Natural killer cell treated with Interleukin-12 subunit alpha and Interleukin-12 subunit beta and Interleukin-15 and Interleukin-18, amount 100 ng/mL, for 72 hours (primary cell): Measurements from ENCODE around the gene ACOX1. TPM values are rescaled to one million over a fixed set of nuclear protein-coding genes. Genes with fewer than 3 reads are reported as not detected.

Experiments
- ATAC-seq, 2 donors: fragments of 150-1000 bp; cut with Tn5 transposase in 1 of 2; sonication (Bioruptor Pico), chemical (Tn5 transposase) in 1 of 2; 2 replicates each; pipeline ENCODE4 v1.10.0; 2021
- DNase-seq: peaks from one replicate; pipeline ENCODE4 v3.0.0; 2022; ENCODE audit warnings: low spot score
- H3K27ac Mint-ChIP-seq, 2 donors: 1 replicate in 1 of 2; 2 replicates in 1 of 2; pipeline ENCODE4 v1.8.0; 2022; ENCODE audit warnings: mixed read lengths in 2 of 2, mild to moderate bottlenecking in 1 of 2, moderate library complexity in 1 of 2
- H3K27me3 Mint-ChIP-seq, 2 donors: 1 replicate in 1 of 2; 2 replicates in 1 of 2; pipeline ENCODE4 v1.8.0; 2022; ENCODE audit warnings: mixed read lengths in 2 of 2
- H3K36me3 Mint-ChIP-seq: one replicate; pipeline ENCODE4 v1.8.0; 2022; ENCODE audit warnings: mixed read lengths
- H3K4me1 Mint-ChIP-seq, 2 donors: 1 replicate in 1 of 2; 2 replicates in 1 of 2; pipeline ENCODE4 v1.8.0; 2022; ENCODE audit warnings: low read depth in 2 of 2, mixed read lengths in 2 of 2, mild to moderate bottlenecking in 1 of 2
- H3K4me3 Mint-ChIP-seq: one replicate; pipeline ENCODE4 v1.8.0; 2022; ENCODE audit warnings: mixed read lengths
- H3K9me3 Mint-ChIP-seq: 2 replicates; pipeline ENCODE4 v1.8.0; 2022; ENCODE audit warnings: mixed read lengths
- total RNA-seq, 2 donors: library from RNA; stranded (reverse); gene quantifications; one replicate each; pipeline ENCODE4 v1.2.3, GENCODE V29; 2022

The ACOX1 gene
- total RNA-seq, 2 donors from 2014 or later: 36.8 to 44.6 TPM

GRCh38 chr17:76014925-76015261, 35.9 kb upstream of the ACOX1 start:
- DNase-seq (no peak), ATAC-seq (no peak)
- Mint-ChIP-seq H3K27me3 (no peaks in the 10 kb centered on the region), H3K27ac (no peak overlapping the region), H3K36me3 (no peaks in the 10 kb centered on the region), H3K4me1 (peaks cover 0 to 3% of the 10 kb centered on the region in 2 donors), H3K9me3 (no peaks in the 10 kb centered on the region), H3K4me3 (no peak overlapping the region)

GRCh38 chr17:76014100-76014924, 35.3 kb upstream of the ACOX1 start:
- H3K4me1 Mint-ChIP-seq: peaks cover 0 to 5% of the 10 kb centered on the region in 2 donors
- DNase-seq: peak; percentile 80
- no peaks in the 10 kb centered on the region for H3K36me3 Mint-ChIP-seq
- no peaks in the 10 kb centered on the region for H3K27me3 Mint-ChIP-seq
- H3K4me3 Mint-ChIP-seq: no peak overlapping the region
- no peaks in the 10 kb centered on the region for H3K9me3 Mint-ChIP-seq
- peak; percentile 83 to 84 for ATAC-seq
- H3K27ac Mint-ChIP-seq: peak overlapping the region in 1 of 2 donors; percentile 75

DNA sequence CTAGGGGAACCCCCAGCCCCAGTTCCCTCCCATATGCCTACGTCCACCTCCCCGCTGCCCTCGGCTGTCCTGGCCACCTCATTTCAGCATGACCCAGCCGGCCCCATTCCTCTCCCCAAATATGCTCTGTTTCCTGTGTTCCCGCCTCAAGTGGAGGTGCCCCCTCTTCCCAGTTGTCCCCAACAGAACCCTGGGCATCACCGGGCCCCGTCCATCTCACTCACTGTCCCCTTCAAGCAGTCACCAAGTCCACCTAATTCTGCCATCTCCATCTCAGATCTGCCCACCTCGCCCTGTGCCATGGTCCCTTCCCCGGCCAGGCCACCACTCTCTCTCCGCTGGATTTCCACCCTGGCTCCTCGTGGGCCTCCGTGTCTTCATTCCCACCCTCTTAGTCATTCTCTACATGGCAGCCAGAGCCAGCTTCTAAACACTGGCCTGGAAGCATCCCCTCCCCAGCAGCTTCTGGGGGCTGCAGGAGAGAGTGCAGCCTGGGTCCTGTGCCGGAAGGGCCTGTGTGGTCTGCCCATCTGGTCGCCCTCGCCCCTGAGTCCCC, 34.5 kb upstream of the ACOX1 start:
- peak overlapping the region in 1 of 2 donors; percentile 75 for H3K27ac Mint-ChIP-seq
- H3K9me3 Mint-ChIP-seq: no peaks in the 10 kb centered on the region
- H3K27me3 Mint-ChIP-seq: no peaks in the 10 kb centered on the region
- DNase-seq (no peak), ATAC-seq (no peak)
- no peaks in the 10 kb centered on the region for H3K36me3 Mint-ChIP-seq
- H3K4me1 Mint-ChIP-seq: peaks cover 0 to 7% of the 10 kb centered on the region in 2 donors
- no peak overlapping the region for H3K4me3 Mint-ChIP-seq

- no peak for DNase-seq
- Mint-ChIP-seq H3K9me3 (no peaks in the 10 kb centered on the region), H3K36me3 (no peaks in the 10 kb centered on the region), H3K27me3 (no peaks in the 10 kb centered on the region), H3K4me1 (peaks cover 0 to 7% of the 10 kb centered on the region in 2 donors), H3K4me3 (no peak overlapping the region), H3K27ac (no peak overlapping the region)
- ATAC-seq: no peak
These were observed 33.0 kb upstream of the ACOX1 start for GRCh38 chr17:76011951-76012350.

DNA sequence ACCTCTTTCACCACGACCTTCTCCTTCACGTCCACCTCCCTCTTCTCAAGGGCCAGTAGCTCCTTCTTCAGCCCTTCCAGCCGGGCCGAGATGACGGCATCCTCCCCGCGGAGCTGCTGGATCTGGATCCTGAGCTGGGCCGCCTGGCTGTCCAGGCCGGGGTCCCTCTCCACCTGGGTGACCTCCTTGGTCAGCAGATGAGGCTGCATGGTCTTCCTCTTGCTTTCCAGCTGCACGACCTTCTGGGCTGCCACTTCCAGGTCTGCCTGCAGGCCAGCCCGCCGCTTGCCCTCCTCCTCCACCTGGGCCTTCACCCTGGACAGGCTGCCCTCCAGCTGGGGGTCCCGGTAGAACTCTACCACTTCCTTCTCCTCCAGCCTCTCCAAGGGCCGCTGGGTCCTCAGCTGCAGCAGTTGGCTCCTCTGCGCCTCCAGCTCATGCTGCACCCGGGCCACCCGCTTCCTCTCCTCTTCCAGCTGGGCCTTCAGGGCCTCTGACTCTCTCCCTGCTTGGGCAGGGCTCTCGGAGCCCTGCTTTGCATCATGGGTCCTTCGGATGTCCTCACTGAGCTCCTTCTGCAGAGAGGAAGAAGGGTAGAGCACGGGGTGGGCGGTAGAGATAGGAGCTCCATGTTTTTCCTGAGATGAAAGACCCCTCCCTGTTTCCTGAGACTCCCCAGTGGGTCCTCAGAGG, 31.1 kb upstream of the ACOX1 start:
- no peaks in the 10 kb centered on the region for H3K9me3 Mint-ChIP-seq
- H3K4me1 Mint-ChIP-seq: peaks cover 0 to 11% of the 10 kb centered on the region in 2 donors
- H3K36me3 Mint-ChIP-seq: no peaks in the 10 kb centered on the region
- DNase-seq (peak; percentile 49), ATAC-seq (no peak)
- H3K27me3 Mint-ChIP-seq: no peaks in the 10 kb centered on the region
- H3K27ac Mint-ChIP-seq: no peak overlapping the region
- H3K4me3 Mint-ChIP-seq: no peak overlapping the region

- peaks cover 0 to 11% of the 10 kb centered on the region in 2 donors for H3K4me1 Mint-ChIP-seq
- ATAC-seq: no peak
- no peak overlapping the region for H3K4me3 Mint-ChIP-seq
- H3K27ac Mint-ChIP-seq: no peak overlapping the region
- H3K27me3 Mint-ChIP-seq: no peaks in the 10 kb centered on the region
- no peaks in the 10 kb centered on the region for H3K36me3 Mint-ChIP-seq
- H3K9me3 Mint-ChIP-seq: no peaks in the 10 kb centered on the region
- peak; percentile 16 for DNase-seq
These were observed 30.5 kb upstream of the ACOX1 start for GRCh38 chr17:76009447-76009846.

DNA sequence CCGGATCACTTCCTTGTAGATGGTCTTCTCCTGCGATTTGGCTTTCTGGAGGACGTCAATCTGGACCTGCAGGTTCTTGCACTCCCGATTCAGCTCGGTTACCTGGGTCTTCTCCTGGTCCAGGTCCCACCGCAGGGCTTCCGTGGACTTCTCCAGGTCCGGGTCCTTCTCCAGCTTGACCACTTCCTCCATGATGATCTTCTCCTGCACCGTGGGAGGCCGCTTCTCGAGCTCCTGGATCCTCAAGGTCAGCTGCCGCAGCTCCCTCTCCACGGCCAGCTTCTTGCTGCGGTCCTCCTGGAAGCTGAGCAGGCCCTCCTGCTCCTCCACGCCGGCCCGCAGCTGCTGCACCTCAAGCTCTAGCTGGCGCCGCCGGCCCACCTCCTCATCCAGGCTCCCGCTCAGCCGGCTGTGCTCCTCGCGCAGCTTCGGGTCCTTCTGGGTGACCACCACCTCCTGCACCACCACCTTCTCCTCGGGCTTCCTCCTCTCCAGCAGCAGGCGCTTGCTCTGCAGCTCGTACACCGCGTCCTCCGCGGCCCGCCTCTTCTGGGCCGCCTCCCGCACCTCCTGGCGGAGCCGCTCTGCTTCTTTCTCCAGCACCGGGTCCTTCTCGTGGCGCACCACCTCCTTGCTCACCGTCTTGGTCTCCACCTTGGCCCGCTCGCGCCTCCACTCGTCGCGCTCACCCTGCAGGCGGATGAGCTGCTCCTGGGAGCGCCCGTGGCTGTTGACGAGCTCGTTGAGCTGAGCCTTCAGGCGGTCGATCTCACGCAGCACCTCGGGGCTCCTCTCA, 29.9 kb upstream of the ACOX1 start:
- no peak overlapping the region for H3K27ac Mint-ChIP-seq
- ATAC-seq (no peak), DNase-seq (peak; percentile 57)
- peaks cover 0 to 8% of the 10 kb centered on the region in 2 donors for H3K4me1 Mint-ChIP-seq
- no peaks in the 10 kb centered on the region for H3K36me3 Mint-ChIP-seq
- no peaks in the 10 kb centered on the region for H3K9me3 Mint-ChIP-seq
- H3K27me3 Mint-ChIP-seq: no peaks in the 10 kb centered on the region
- no peak overlapping the region for H3K4me3 Mint-ChIP-seq

GRCh38 chr17:76008208-76008607, 29.2 kb upstream of the ACOX1 start:
- Mint-ChIP-seq H3K4me3 (no peak overlapping the region), H3K27ac (no peak overlapping the region), H3K36me3 (no peaks in the 10 kb centered on the region), H3K9me3 (no peaks in the 10 kb centered on the region), H3K4me1 (peaks cover 0 to 8% of the 10 kb centered on the region in 2 donors), H3K27me3 (no peaks in the 10 kb centered on the region)
- DNase-seq (peak; percentile 34), ATAC-seq (no peak)

- Mint-ChIP-seq H3K36me3 (no peaks in the 10 kb centered on the region), H3K4me3 (no peak overlapping the region), H3K9me3 (no peaks in the 10 kb centered on the region), H3K27me3 (no peaks in the 10 kb centered on the region), H3K27ac (no peak overlapping the region), H3K4me1 (peaks cover 0 to 8% of the 10 kb centered on the region in 2 donors)
- ATAC-seq: no peak
- DNase-seq: no peak
These were observed 28.8 kb upstream of the ACOX1 start for GRCh38 chr17:76007850-76008165.

DNA sequence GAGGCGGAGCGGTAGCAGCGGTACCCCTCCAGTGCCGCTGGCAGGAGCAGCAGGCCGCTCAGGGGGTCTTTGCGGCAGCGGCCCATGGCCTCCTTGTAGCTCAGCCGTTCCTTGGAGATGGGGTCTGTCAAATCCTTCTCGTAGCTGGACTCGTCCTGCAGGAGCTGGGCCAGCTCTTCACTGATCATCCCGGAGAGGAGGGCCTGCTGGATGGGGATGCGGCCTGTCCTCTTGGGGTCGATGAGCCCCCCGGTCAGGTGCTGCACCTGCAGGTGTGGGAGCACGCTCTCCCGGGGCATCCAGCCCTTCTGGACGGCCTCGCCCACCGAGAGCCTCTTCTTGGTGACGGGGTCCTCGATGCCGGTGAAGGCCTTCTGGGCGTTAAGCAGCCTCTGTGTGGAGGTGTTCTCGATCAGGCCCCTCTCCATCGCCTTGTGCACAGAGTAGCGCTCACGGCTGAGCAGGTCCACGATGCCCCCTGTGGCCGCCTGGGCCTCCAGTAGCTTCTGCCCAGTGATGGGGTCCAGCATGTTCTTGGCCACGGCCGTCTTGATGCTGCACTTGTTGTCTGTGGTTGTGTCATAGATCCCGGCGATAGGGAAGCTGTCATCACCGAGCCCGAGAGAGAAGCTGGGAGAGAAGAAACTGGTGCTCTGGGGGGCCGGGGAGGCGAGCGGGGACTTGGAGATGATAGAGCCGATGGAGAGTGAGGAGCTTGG, 28.3 kb upstream of the ACOX1 start:
- Mint-ChIP-seq H3K4me3 (no peak overlapping the region), H3K4me1 (peaks cover 0 to 8% of the 10 kb centered on the region in 2 donors), H3K27ac (no peak overlapping the region), H3K27me3 (no peaks in the 10 kb centered on the region), H3K36me3 (no peaks in the 10 kb centered on the region), H3K9me3 (no peaks in the 10 kb centered on the region)
- DNase-seq: peak; percentile 49
- ATAC-seq: no peak

GRCh38 chr17:76005263-76006149, 26.5 kb upstream of the ACOX1 start:
- DNase-seq: peak; percentile 83
- Mint-ChIP-seq H3K9me3 (no peaks in the 10 kb centered on the region), H3K27ac (peak overlapping the region in 1 of 2 donors; percentile 79), H3K4me1 (peaks cover 0 to 8% of the 10 kb centered on the region in 2 donors), H3K27me3 (no peaks in the 10 kb centered on the region), H3K36me3 (no peaks in the 10 kb centered on the region), H3K4me3 (no peak overlapping the region)
- peak; percentile 41 to 60 for ATAC-seq

DNA sequence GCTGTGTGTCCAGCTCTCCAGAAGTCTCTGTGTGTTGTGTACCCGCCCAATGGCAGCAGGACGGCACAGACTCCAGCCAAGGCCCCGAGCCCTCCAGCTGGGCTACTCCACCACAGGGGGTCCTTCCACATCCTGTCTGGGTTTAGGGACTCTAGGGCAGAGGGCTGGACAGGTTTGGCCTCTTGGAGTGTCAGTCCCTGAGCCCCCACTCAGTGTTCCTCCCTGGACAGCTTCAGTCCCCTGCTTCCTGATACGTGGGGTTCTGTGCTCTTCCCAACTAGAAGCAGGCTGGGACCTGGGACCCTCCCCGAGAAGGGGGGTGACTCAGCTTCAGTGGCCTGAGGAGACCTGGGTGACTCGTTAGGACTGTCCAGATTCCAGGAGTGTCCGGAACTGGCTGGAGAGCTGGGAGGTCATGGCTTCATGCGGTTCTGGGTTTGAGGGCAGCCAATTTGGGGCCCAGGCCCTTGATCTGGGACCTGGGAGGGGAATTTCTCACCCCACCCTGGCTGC, 25.8 kb upstream of the ACOX1 start:
- Mint-ChIP-seq H3K9me3 (no peaks in the 10 kb centered on the region), H3K36me3 (no peaks in the 10 kb centered on the region), H3K27ac (no peak overlapping the region), H3K4me3 (no peak overlapping the region), H3K27me3 (no peaks in the 10 kb centered on the region), H3K4me1 (peaks cover 0 to 8% of the 10 kb centered on the region in 2 donors)
- DNase-seq (peak; percentile 46), ATAC-seq (no peak)
